Liver (tissue), 9 donors: ENCODE measurements around the gene SLC25A2. TPM values are rescaled to one million over a fixed set of nuclear protein-coding genes. Genes with fewer than 3 reads are reported as not detected.

Source experiments
- DNase-seq: peaks from one replicate; pipeline ENCODE4 v3.0.0-alpha.2; 2017; ENCODE audit warnings: low spot score
- H3K27ac ChIP-seq, 2 donors: one replicate each; pipeline ENCODE4 v1.7.0; 2013; ENCODE audit warnings: inconsistent platforms in 2 of 2, low read length in 2 of 2, control low read depth in 1 of 2, low read depth in 1 of 2, mild to moderate bottlenecking in 1 of 2
- H3K27me3 ChIP-seq, 4 donors: one replicate each; pipeline versions ENCODE4 v1.6.1 to v1.7.0; 2013; ENCODE audit warnings: low read length in 3 of 4, inconsistent platforms in 1 of 4, mild to moderate bottlenecking in 1 of 4, moderate library complexity in 1 of 4; ENCODE audit not compliant: control insufficient read depth in 4 of 4, insufficient read depth in 4 of 4
- H3K36me3 ChIP-seq, 4 donors: one replicate each; pipeline versions ENCODE4 v1.6.1 to v1.7.0; 2013; ENCODE audit warnings: low read length in 3 of 4, mild to moderate bottlenecking in 3 of 4, low read depth in 1 of 4, moderate library complexity in 1 of 4; ENCODE audit not compliant: control insufficient read depth in 4 of 4, insufficient read depth in 3 of 4
- H3K4me1 ChIP-seq, 4 donors: one replicate each; pipeline versions ENCODE4 v1.6.1 to v1.7.0; 2013; ENCODE audit warnings: low read length in 3 of 4, mild to moderate bottlenecking in 3 of 4, moderate library complexity in 1 of 4; ENCODE audit not compliant: control insufficient read depth in 4 of 4, insufficient read depth in 4 of 4
- H3K4me3 ChIP-seq, 3 donors: one replicate each; pipeline versions ENCODE4 v1.6.1 to v1.7.0; 2013; ENCODE audit warnings: low read length in 3 of 3, control low read depth in 1 of 3, low read depth in 1 of 3, mild to moderate bottlenecking in 1 of 3
- H3K9ac ChIP-seq, 2 donors: one replicate each; pipeline ENCODE4 v1.7.0; 2013; ENCODE audit warnings: low read length in 2 of 2, mild to moderate bottlenecking in 2 of 2, moderate library complexity in 2 of 2, control low read depth in 1 of 2, low read depth in 1 of 2
- H3K9me3 ChIP-seq, 4 donors: one replicate each; pipeline versions ENCODE4 v1.6.1 to v1.7.0; 2013; ENCODE audit warnings: low read length in 3 of 4; ENCODE audit not compliant: control insufficient read depth in 4 of 4
- CTCF ChIP-seq: fragments of 150-350 bp; IDR thresholded peaks from 2 replicates; pipeline ENCODE4 v1.5.1; 2017; ENCODE audit warnings: improper control_type of control experiment, low read depth, low read length; ENCODE audit not compliant: missing input control
- EGR1 ChIP-seq, 2 donors: IDR thresholded peaks; 2 replicates each; pipeline ENCODE4 v1.6.1; 2016 to 2018; ENCODE audit warnings: antibody characterized with exemption in 2 of 2, low read depth in 2 of 2
- FOXA1 ChIP-seq: IDR thresholded peaks from 2 replicates; pipeline ENCODE4 v1.6.1; 2016; ENCODE audit warnings: antibody characterized with exemption
- FOXA2 ChIP-seq: IDR thresholded peaks from 2 replicates; pipeline ENCODE4 v1.6.1; 2016; ENCODE audit warnings: antibody characterized with exemption
- GABPA ChIP-seq, 2 donors: IDR thresholded peaks in 1 of 2; conservative IDR thresholded peaks in 1 of 2; 2 replicates each; pipeline ENCODE4 v1.6.1; 2016; ENCODE audit warnings: antibody characterized with exemption in 2 of 2, mild to moderate bottlenecking in 1 of 2, moderate library complexity in 1 of 2
- HNF4A ChIP-seq, 2 donors: conservative IDR thresholded peaks; 2 replicates each; pipeline ENCODE4 v1.6.1; 2016; ENCODE audit warnings: antibody characterized with exemption in 2 of 2, mild to moderate bottlenecking in 2 of 2
- HNF4G ChIP-seq: IDR thresholded peaks from 2 replicates; pipeline ENCODE4 v1.6.1; 2016; ENCODE audit warnings: antibody characterized with exemption
- JUND ChIP-seq, 2 donors: IDR thresholded peaks; 2 replicates each; pipeline ENCODE4 v1.6.1; 2016; ENCODE audit warnings: antibody characterized with exemption in 2 of 2
- MAX ChIP-seq: IDR thresholded peaks from 2 replicates; pipeline ENCODE4 v1.6.1; 2016; ENCODE audit warnings: antibody characterized with exemption
- NR2F2 ChIP-seq: IDR thresholded peaks from 2 replicates; pipeline ENCODE4 v1.6.1; 2016; ENCODE audit warnings: antibody characterized with exemption
- RAD21 ChIP-seq, 2 donors: IDR thresholded peaks; 2 replicates each; pipeline ENCODE4 v1.6.1; 2016; ENCODE audit warnings: antibody characterized with exemption in 2 of 2, mild to moderate bottlenecking in 2 of 2
- RXRA ChIP-seq, 2 donors: IDR thresholded peaks; 2 replicates each; pipeline ENCODE4 v1.6.1; 2017 to 2018; ENCODE audit warnings: antibody characterized with exemption in 2 of 2, mild to moderate bottlenecking in 1 of 2
- SP1 ChIP-seq: IDR thresholded peaks from 2 replicates; pipeline ENCODE4 v1.6.1; 2018; ENCODE audit warnings: antibody characterized with exemption, mild to moderate bottlenecking
- TAF1 ChIP-seq: conservative IDR thresholded peaks from 2 replicates; pipeline ENCODE4 v1.6.1; 2016; ENCODE audit warnings: antibody characterized with exemption, mild to moderate bottlenecking
- YY1 ChIP-seq: IDR thresholded peaks from 2 replicates; pipeline ENCODE4 v1.6.1; 2016; ENCODE audit warnings: antibody characterized with exemption, mild to moderate bottlenecking
- ZBTB33 ChIP-seq: IDR thresholded peaks from 2 replicates; pipeline ENCODE4 v1.6.1; 2016; ENCODE audit warnings: antibody characterized with exemption
- WGBS: extraction: QIAGEN DNeasy Blood & Tissue Kit; methylation state at CpG from one replicate; pipeline ENCODE4 v1.1.7; 2013; 5-methylcytosine and 5-hydroxymethylcytosine counted together
- polyA plus RNA-seq, 2 donors: library from polyadenylated mRNA; stranded (reverse) in 1 of 2; unstranded in 1 of 2; fragments of 200-250 nt in 1 of 2; fragments of >200 nt in 1 of 2; fragmentation: Nextera tagmentation in 1 of 2; extraction: Ambion mirVana in 1 of 2; gene quantifications; one replicate each; pipeline versions ENCODE4 v1.2.1 to v1.2.3, GENCODE V29; 2013 to 2015
- total RNA-seq, 2 donors: library from RNA; depleted of rRNA; stranded (reverse); fragments of >200 nt; gene quantifications; one replicate each; pipeline ENCODE4 v1.2.3, GENCODE V29; 2014
- TF ChIP-seq, protein P1 (sequence below): IDR thresholded peaks from 2 replicates; pipeline ENCODE4 v1.6.1; 2016; ENCODE audit warnings: antibody characterized with exemption, mild to moderate bottlenecking
- TF ChIP-seq, protein P2 (sequence below): IDR thresholded peaks from 2 replicates; pipeline ENCODE4 v1.6.1; 2016; ENCODE audit warnings: antibody characterized with exemption
- donor health status: healthy.
- donor health status: healthy.
- donor health status: healthy.
- donor health status: healthy.
- donor health status: healthy.

The SLC25A2 gene
- total and polyA plus RNA-seq, 4 donors, result 0.19 to 0.42 TPM; not detected in 2

GRCh38 chr5:141320225-141321169, 16.6 kb upstream of the SLC25A2 start, which contains the start of gene TAF7:
TSS of gene TAF7 (minus strand) at chr5:141320784. CDS start at chr5:141320044, 740 bp downstream.
- Histone ChIP-seq H3K36me3 (peaks cover 0 to 27% (median 21%) of the 10 kb centered on the region in 4 donors), H3K27ac (peak within 1 kb of the TSS; percentile 91 to 97), H3K4me1 (peaks cover 0 to 17% (median 4%) of the 10 kb centered on the region in 4 donors), H3K27me3 (no peaks in the 10 kb centered on the region), H3K9ac (peak within 1 kb of the TSS; percentile 68 to 91), H3K9me3 (peaks cover 29 to 55% (median 37%) of the 10 kb centered on the region in 4 donors), H3K4me3 (peak within 1 kb of the TSS; percentile 66 to 97 (median 96))
- DNase-seq, result peak; percentile 86
- WGBS, result 2% methylated on average over 67 of the region's 67 CpGs
- TF ChIP-seq HNF4G (no peak), MAX (no peak), GABPA (IDR thresholded peaks at IDR 0.05 in 1 of 2, conservative IDR thresholded peaks at IDR 0.05 in 1 of 2) (peak; percentile 47 to 87), SP1 (no peak), RAD21 (IDR thresholded peaks at IDR 0.05) (peak; percentile 56 to 65), EGR1 (IDR thresholded peaks at IDR 0.05; ENCODE audit: low read depth in 2 of 2) (no peak), TAF1 (peak; percentile 85), ZBTB33 (peak; percentile 98), FOXA1 (no peak), FOXA2 (no peak), JUND (IDR thresholded peaks at IDR 0.05) (no peak), RXRA (IDR thresholded peaks at IDR 0.05) (no peak), CTCF (peak; percentile 85), YY1 (peak; percentile 99), NR2F2 (no peak), HNF4A (conservative IDR thresholded peaks at IDR 0.05) (no peak)
- TF ChIP-seq, protein P1, sequence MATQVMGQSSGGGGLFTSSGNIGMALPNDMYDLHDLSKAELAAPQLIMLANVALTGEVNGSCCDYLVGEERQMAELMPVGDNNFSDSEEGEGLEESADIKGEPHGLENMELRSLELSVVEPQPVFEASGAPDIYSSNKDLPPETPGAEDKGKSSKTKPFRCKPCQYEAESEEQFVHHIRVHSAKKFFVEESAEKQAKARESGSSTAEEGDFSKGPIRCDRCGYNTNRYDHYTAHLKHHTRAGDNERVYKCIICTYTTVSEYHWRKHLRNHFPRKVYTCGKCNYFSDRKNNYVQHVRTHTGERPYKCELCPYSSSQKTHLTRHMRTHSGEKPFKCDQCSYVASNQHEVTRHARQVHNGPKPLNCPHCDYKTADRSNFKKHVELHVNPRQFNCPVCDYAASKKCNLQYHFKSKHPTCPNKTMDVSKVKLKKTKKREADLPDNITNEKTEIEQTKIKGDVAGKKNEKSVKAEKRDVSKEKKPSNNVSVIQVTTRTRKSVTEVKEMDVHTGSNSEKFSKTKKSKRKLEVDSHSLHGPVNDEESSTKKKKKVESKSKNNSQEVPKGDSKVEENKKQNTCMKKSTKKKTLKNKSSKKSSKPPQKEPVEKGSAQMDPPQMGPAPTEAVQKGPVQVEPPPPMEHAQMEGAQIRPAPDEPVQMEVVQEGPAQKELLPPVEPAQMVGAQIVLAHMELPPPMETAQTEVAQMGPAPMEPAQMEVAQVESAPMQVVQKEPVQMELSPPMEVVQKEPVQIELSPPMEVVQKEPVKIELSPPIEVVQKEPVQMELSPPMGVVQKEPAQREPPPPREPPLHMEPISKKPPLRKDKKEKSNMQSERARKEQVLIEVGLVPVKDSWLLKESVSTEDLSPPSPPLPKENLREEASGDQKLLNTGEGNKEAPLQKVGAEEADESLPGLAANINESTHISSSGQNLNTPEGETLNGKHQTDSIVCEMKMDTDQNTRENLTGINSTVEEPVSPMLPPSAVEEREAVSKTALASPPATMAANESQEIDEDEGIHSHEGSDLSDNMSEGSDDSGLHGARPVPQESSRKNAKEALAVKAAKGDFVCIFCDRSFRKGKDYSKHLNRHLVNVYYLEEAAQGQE, result peak; percentile 68
- TF ChIP-seq, protein P2, sequence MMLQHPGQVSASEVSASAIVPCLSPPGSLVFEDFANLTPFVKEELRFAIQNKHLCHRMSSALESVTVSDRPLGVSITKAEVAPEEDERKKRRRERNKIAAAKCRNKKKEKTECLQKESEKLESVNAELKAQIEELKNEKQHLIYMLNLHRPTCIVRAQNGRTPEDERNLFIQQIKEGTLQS, result peak; percentile 2
